CD1c-positive myeloid dendritic cell (primary cell): ENCODE measurements around the gene SMIM1.

Source experiments
- DNase-seq: peaks from one replicate; pipeline ENCODE4 v3.0.0-alpha.2; 2016; ENCODE audit errors: extremely low spot score

Gene SMIM1

DNA sequence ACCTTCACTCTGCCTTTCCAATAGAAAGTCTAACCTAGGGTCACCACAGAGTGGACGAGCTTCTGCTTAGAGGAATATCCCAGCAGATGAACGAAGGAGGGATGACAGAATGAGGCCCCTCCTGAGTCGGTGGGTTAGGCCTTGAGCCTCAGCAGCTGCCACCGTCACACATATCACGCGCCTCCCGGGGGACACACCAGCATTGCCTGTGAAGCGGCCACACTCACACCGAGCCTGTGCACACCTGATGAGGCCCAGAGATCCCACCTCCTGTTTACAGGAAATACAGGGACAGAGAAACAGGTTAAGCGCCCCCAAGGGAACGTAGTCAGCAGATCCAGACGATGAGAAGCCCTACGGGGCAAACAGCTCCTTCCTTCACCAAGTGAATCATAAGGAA, 48.9 kb downstream of the SMIM1 start:
- no peak for DNase-seq

DNA sequence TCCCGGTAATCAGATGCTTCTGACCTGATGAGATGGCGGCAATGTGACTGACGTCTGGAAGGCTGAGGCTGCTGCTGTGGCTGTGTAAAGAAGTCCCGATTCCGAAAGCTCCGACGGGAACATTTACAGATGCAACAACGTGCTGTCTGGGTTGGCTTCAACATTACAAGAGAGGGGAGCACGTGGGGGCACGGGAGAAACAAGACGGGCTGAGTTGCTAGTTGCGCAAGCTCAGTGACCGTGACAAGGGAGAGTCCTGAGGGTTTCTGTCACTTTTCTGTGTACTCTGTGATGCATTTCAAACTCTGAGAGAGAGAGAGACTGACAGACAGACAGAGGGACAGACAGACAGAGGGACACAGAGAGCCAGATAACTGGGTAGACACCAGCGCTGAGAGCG, 49.4 kb downstream of the SMIM1 start:
- no peak for DNase-seq

DNA sequence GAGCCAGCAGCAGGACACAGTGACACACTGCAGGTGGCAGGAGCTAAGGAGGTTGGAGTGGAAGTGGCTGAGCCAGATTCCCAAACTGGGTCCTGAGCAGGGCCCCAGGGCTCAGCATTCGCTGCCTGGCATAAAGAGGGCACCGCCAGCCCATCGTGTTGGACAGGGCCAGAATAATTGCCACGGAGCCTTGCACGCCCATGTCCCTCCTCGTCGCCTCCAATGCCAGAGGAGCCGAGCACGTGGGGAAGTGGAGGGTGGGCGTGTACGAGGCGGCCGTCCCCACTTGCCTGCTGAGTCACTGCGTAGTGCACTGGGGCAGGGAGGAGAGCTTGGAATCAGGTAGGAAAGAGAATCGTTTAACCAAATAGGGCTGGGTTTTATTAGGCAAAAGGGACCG, 49.9 kb downstream of the SMIM1 start:
- DNase-seq: no peak

DNA sequence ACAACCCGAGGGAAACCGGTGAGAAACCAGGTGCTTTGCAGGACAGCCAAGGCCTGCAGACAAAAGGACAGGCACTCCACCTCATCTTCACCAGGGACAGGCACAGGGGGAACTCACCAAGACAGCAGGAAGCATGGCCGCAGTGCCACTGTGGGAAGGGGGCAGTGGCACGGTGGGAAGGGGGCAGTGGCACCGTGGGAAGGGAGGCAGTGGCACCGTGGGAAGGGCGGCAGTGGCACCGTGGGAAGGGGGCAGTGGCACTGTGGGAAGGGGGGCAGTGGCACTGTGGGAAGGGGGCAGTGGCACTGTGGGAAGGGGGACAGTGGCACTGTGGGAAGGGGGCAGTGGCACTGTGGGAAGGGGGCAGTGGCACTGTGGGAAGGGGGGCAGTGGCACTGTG, 52.1 kb downstream of the SMIM1 start:
- DNase-seq: no peak

DNA sequence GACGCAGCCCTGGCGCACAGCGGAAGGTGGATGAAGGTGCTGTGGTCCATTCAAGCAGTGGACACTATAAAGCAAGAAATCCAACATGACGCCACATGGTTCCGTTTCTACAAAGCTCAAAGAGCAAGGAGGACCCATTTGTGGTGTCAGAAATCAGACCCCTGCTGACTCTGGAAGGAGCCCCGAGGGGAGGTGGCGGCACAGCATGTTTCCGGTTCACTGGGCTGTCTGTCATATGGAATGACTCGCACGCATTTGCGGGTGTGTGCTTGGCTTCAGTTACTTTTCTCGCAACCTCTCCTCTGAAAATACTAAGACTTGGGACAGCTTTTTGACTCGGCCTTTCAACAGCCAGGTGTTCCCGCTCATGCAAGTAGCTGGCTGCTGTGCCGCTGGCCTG, 52.8 kb downstream of the SMIM1 start:
- no peak for DNase-seq
